Suppressor macrophage (primary cell): ENCODE results near the gene GALNT18.

ENCODE experiments used
- DNase-seq, 4 experiments: peaks; one replicate each; pipeline ENCODE4 v3.0.0-alpha.2; 2020 to 2022
- total RNA-seq, 17 experiments: gene quantifications; one replicate each; lab custom pipeline; 2026; ENCODE audit warnings: mixed read lengths in 6 of 17, inconsistent platforms in 3 of 17; lab: John Stamatoyannopoulos, UW

GALNT18 gene
- 0.20 to 3.2 (median 0.55) reads per million in 17 experiments for total RNA-seq

- peak; percentile 87 to 96 (median 91) for DNase-seq
Measured at GRCh38 chr11:11621573-11622339, at the start of gene GALNT18. Gene GALNT18, minus strand, starts transcription at chr11:11622005.

- no peak for DNase-seq
Measured at GRCh38 chr11:11670574-11670973, 48.8 kb upstream of the GALNT18 start.

GRCh38 chr11:11669233-11669846 is 47.5 kb upstream of the GALNT18 start:
- DNase-seq = peak in 1 of 4 experiments; percentile 5

GRCh38 chr11:11668781-11669180 is 47.0 kb upstream of the GALNT18 start:
- DNase-seq = no peak

GRCh38 chr11:11668274-11668673 is 46.5 kb upstream of the GALNT18 start:
- no peak for DNase-seq

GRCh38 chr11:11667056-11667455 is 45.3 kb upstream of the GALNT18 start:
- DNase-seq = peak in 1 of 4 experiments; percentile 10

- DNase-seq = no peak
Measured at GRCh38 chr11:11665407-11665806, 43.6 kb upstream of the GALNT18 start.

GRCh38 chr11:11663907-11664306 is 42.1 kb upstream of the GALNT18 start:
- no peak for DNase-seq

GRCh38 chr11:11662578-11662977 is 40.8 kb upstream of the GALNT18 start:
- no peak for DNase-seq

GRCh38 chr11:11661326-11662040 is 39.7 kb upstream of the GALNT18 start:
- no peak for DNase-seq

- DNase-seq = no peak
Measured at GRCh38 chr11:11660363-11660740, 38.5 kb upstream of the GALNT18 start.

GRCh38 chr11:11659567-11660362 is 38.0 kb upstream of the GALNT18 start:
- DNase-seq = no peak

GRCh38 chr11:11657218-11657955 is 35.6 kb upstream of the GALNT18 start:
- DNase-seq = no peak

- DNase-seq = no peak
Measured at GRCh38 chr11:11641581-11641980, 19.8 kb upstream of the GALNT18 start.

- no peak for DNase-seq
Measured at GRCh38 chr11:11640996-11641395, 19.2 kb upstream of the GALNT18 start.

- DNase-seq = no peak
Measured at GRCh38 chr11:11640152-11640551, 18.3 kb upstream of the GALNT18 start.

GRCh38 chr11:11636671-11637070 is 14.9 kb upstream of the GALNT18 start:
- no peak for DNase-seq

GRCh38 chr11:11635443-11635842 is 13.6 kb upstream of the GALNT18 start:
- no peak for DNase-seq

GRCh38 chr11:11629368-11629767 is 7.6 kb upstream of the GALNT18 start:
- no peak for DNase-seq

- DNase-seq = no peak
Measured at GRCh38 chr11:11628651-11629050, 6.8 kb upstream of the GALNT18 start.

- no peak for DNase-seq
Measured at GRCh38 chr11:11626128-11626527, 4.3 kb upstream of the GALNT18 start.

- DNase-seq = no peak
Measured at GRCh38 chr11:11624926-11625325, 3.1 kb upstream of the GALNT18 start.
